C4-2B (cell line): ENCODE data around the gene C8A.

ENCODE experiments used
- CTCF ChIP-seq: fragments of 450-650 bp; conservative IDR thresholded peaks from 2 replicates; pipeline ENCODE4 v1.5.1; 2017; ENCODE audit warnings: mild to moderate bottlenecking
- ZFX ChIP-seq: fragments of 450-650 bp; IDR thresholded peaks from 2 replicates; pipeline ENCODE4 v1.6.1; 2017

GRCh38 chr1:56819387-56819899 lies 35.2 kb upstream of the C8A start, which contains the start of gene FYB2:
- TF ChIP-seq CTCF (no peak), ZFX (no peak)
